SK-N-SH (cell line): ENCODE results near the gene CASP9. TPM values are rescaled to one million over a fixed set of nuclear protein-coding genes. Genes with fewer than 3 reads are reported as not detected.

Experiments used
- CTCF ChIA-PET: fragments of 300-600, 350-600 bp; formaldehyde crosslinking; extraction: SDS; loops from one replicate; lab custom pipeline; 2021; lab: Yijun Ruan, JAX
- POLR2A ChIA-PET: fragments of 350-600 bp; sonication (Branson Sonifier 250); formaldehyde crosslinking; extraction: SDS; loops from one replicate; lab custom pipeline; 2020; ENCODE audit warnings: antibody characterized with exemption, inconsistent platforms; lab: Yijun Ruan, JAX
- DNase-seq: peaks from one replicate; pipeline ENCODE4 v3.0.0; 2012
- H2AFZ ChIP-seq: fragments of 200-600 bp; sonication (generic); 2 replicates; pipeline ENCODE4 v1.8.1; 2016; ENCODE audit warnings: antibody characterized with exemption, mild to moderate bottlenecking, low read depth
- H3F3A ChIP-seq: fragments of 200-600 bp; sonication (generic); replicated peaks from 2 replicates; pipeline ENCODE3; 2016; ENCODE audit warnings: antibody characterized with exemption, mild to moderate bottlenecking; ENCODE audit not compliant: insufficient read depth
- H3K27ac ChIP-seq, 2 experiments: fragments of 200-500 bp in 1 of 2; fragments of 200-600 bp in 1 of 2; sonication (Bioruptor generic) in 1 of 2; sonication (generic), shearing (Covaris generic) in 1 of 2; 2 replicates each; pipeline versions ENCODE4 v1.5.1 to v1.6.1; 2014 to 2016; ENCODE audit warnings: low read depth in 2 of 2, inconsistent platforms in 1 of 2, low read length in 1 of 2, mild to moderate bottlenecking in 1 of 2, mixed read lengths in 1 of 2
- H3K27me3 ChIP-seq: fragments of 200-600 bp; sonication (generic), shearing (Covaris generic); 2 replicates; pipeline ENCODE4 v1.6.1; 2016; ENCODE audit warnings: mixed run types; ENCODE audit not compliant: insufficient read depth
- H3K36me3 ChIP-seq, 2 experiments: fragments of 200-500 bp in 1 of 2; fragments of 200-600 bp in 1 of 2; sonication (Bioruptor generic) in 1 of 2; sonication (generic) in 1 of 2; replicated peaks in 1 of 2; 2 replicates each; pipeline versions ENCODE3 to v1.5.1; 2014 to 2016; ENCODE audit warnings: low read length in 1 of 2, mild to moderate bottlenecking in 1 of 2; ENCODE audit not compliant: insufficient read depth in 2 of 2, control insufficient read depth in 1 of 2
- H3K4me1 ChIP-seq, 2 experiments: fragments of 200-500 bp in 1 of 2; fragments of 200-600 bp in 1 of 2; sonication (Bioruptor generic) in 1 of 2; sonication (generic), shearing (Covaris generic) in 1 of 2; 2 replicates each; pipeline versions ENCODE4 v1.5.1 to v1.6.1; 2014 to 2016; ENCODE audit warnings: low read depth in 1 of 2, low read length in 1 of 2, mixed run types in 1 of 2; ENCODE audit not compliant: insufficient read depth in 2 of 2, control insufficient read depth in 1 of 2
- H3K4me2 ChIP-seq: fragments of 200-600 bp; sonication (generic), shearing (Covaris generic); 2 replicates; pipeline ENCODE4 v1.6.1; 2017; ENCODE audit warnings: mixed run types
- H3K4me3 ChIP-seq, 2 experiments: fragments of 200-500 bp in 1 of 2; fragments of 200-600 bp in 1 of 2; sonication (Bioruptor generic) in 1 of 2; sonication (generic), shearing (Covaris generic) in 1 of 2; 2 replicates each; pipeline versions ENCODE4 v1.5.1 to v1.8.1; 2014 to 2016; ENCODE audit warnings: low read depth in 2 of 2, inconsistent platforms in 1 of 2, low read length in 1 of 2, mild to moderate bottlenecking in 1 of 2, mixed read lengths in 1 of 2, moderate library complexity in 1 of 2
- H3K79me2 ChIP-seq: fragments of 200-600 bp; sonication (generic); 2 replicates; pipeline ENCODE4 v1.8.1; 2017; ENCODE audit warnings: mild to moderate bottlenecking; ENCODE audit not compliant: insufficient read depth
- H3K9ac ChIP-seq: fragments of 200-600 bp; sonication (generic); 2 replicates; pipeline ENCODE4 v1.6.1; 2017; ENCODE audit warnings: mixed run types
- H3K9me2 ChIP-seq: fragments of 200-600 bp; sonication (generic); 2 replicates; pipeline ENCODE4 v1.6.1; 2017; ENCODE audit warnings: mixed run types
- H3K9me3 ChIP-seq: fragments of 200-600 bp; sonication (generic); 2 replicates; pipeline ENCODE4 v1.6.1; 2017; ENCODE audit warnings: mixed run types, mild to moderate bottlenecking, moderate library complexity
- H4K20me1 ChIP-seq: fragments of 200-600 bp; sonication (generic); 2 replicates; pipeline ENCODE4 v1.6.1; 2017; ENCODE audit warnings: mild to moderate bottlenecking, mixed run types; ENCODE audit not compliant: insufficient read depth
- FOSL2 ChIP-seq: IDR thresholded peaks from 2 replicates; pipeline ENCODE4 v1.4.0; 2012; ENCODE audit warnings: low read depth, mild to moderate bottlenecking, moderate library complexity, borderline replicate concordance
- FOXM1 ChIP-seq: IDR thresholded peaks from 2 replicates; pipeline ENCODE4 v1.4.0; 2012; ENCODE audit warnings: low read depth, mild to moderate bottlenecking
- IRF3 ChIP-seq: fragments of 150-350 bp; IDR thresholded peaks from 2 replicates; pipeline ENCODE4 v1.6.1; 2016; ENCODE audit warnings: mild to moderate bottlenecking, low read depth, low read length
- JUND ChIP-seq: IDR thresholded peaks from 2 replicates; pipeline ENCODE4 v1.4.0; 2012
- NRF1 ChIP-seq: IDR thresholded peaks from 2 replicates; pipeline ENCODE4 v1.6.1; 2012; ENCODE audit warnings: low read depth, mild to moderate bottlenecking, low read length
- PBX3 ChIP-seq: IDR thresholded peaks from 2 replicates; pipeline ENCODE4; 2012
- TCF12 ChIP-seq: IDR thresholded peaks from 2 replicates; pipeline ENCODE4 v1.4.0; 2012
- WGBS: methylation state at CpG from one replicate; pipeline ENCODE4 v1.1.6; 2017; ENCODE audit warnings: low lambda C conversion rate; 5-methylcytosine and 5-hydroxymethylcytosine counted together
- polyA plus RNA-seq, 3 experiments: library from polyadenylated mRNA; depleted of rRNA; stranded (reverse); fragments of >200 nt; gene quantifications; 2 replicates each; pipeline ENCODE4 v1.2.3, GENCODE V29; 2012

Gene CASP9
- polyA plus RNA-seq, 1 of the 3 experiments (the other 2 are of a cell fraction): 16.9 TPM

GRCh38 chr1:15546641-15547040 is 22.6 kb upstream of the CASP9 start:
- POLR2A ChIA-PET: no interaction called here
- no peaks in the 10 kb centered on the region; the same call in 1 of the 2 replicates for H3K79me2 ChIP-seq
- H3K4me3 ChIP-seq: no peak overlapping the region
- CTCF ChIA-PET: interaction anchor here (1.2 kb wide), 1 partner anchor 195 kb away, joined by 3 read pairs; no protein-coding TSS in a partner anchor
- peaks cover 44 to 75% of the 10 kb centered on the region in 2 experiments for H3K36me3 ChIP-seq
- H3K27me3 ChIP-seq: no peaks in the 10 kb centered on the region
- no peak overlapping the region for H3K27ac ChIP-seq
- H3K4me2 ChIP-seq: no peak overlapping the region
- 98% methylated on average over 2 of the region's 2 CpGs for WGBS
- H3K9me3 ChIP-seq: no peaks in the 10 kb centered on the region
- TF ChIP-seq IRF3: no peak
- H3K4me1 ChIP-seq: 0 out of 4 replicates have a peak, but pooled peaks cover 0 to 2% of the 10 kb centered on the region in 2 experiments
- no peaks in the 10 kb centered on the region for H3K9me2 ChIP-seq
- H3F3A ChIP-seq: peaks cover 16% of the 10 kb centered on the region
- DNase-seq: no peak
- no peak overlapping the region for H3K9ac ChIP-seq
- no peak overlapping the region for H2AFZ ChIP-seq
- no peaks in the 10 kb centered on the region for H4K20me1 ChIP-seq

DNA sequence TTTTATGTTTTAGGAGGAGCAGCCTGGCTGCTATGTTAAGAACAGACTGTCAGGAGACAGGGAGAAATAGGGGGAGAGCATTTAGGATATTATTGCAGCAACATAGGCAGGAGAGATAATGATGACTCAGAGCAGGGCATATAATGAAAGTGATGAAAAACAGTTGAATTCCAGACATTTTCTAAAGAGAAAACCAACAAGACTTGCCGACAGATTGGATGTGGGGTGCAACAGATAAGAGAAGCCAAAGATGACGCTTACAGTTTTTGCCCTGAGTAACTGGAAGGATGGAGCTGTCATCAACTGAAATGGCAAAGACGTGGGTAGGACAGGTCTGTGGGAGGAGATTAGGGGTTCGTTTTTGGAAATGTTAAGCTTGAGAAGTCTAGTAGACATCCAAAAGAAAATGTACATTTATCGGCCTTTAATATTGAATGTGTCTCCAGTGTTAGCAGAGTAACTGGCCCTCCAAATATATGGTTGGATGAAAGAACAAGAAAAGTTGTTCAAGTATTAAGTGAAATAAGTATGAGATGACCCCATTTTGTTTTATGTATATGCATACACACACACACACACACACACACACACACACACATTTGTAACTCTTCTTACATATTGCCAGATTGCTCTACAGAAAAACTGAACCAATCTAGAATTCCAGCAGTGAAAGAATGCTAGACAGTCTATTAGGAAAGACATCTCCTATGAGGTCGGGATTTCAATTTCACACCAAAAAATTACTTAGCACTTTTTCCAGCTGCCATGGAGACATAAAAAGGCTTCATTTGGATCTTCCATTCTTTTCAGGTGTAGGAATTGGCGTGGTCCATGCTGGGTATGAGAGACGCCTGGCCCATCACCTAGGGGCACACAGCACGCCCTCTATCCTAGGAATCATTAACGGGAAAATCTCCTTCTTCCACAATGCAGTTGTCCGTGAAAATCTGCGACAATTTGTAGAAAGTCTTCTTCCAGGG is 19.9 kb upstream of the CASP9 start:
- no peaks in the 10 kb centered on the region for H4K20me1 ChIP-seq
- peak overlapping the region; percentile 2 to 39 for H3K27ac ChIP-seq
- no peaks in the 10 kb centered on the region for H3K9me2 ChIP-seq
- peak overlapping the region; percentile 51; the same call in 1 of the 2 replicates for H3K4me2 ChIP-seq
- no peak overlapping the region for H3K9ac ChIP-seq
- H2AFZ ChIP-seq: no peak overlapping the region
- peaks cover 52 to 74% of the 10 kb centered on the region in 2 experiments for H3K36me3 ChIP-seq
- ChIA-PET POLR2A (no interaction called here), CTCF (no interaction called here)
- H3K4me3 ChIP-seq: no peak overlapping the region
- no peaks in the 10 kb centered on the region for H3K9me3 ChIP-seq
- peaks cover 16% of the 10 kb centered on the region for H3F3A ChIP-seq
- H3K79me2 ChIP-seq: peaks cover 4% of the 10 kb centered on the region; the same call in 1 of the 2 replicates
- 0 out of 4 replicates have a peak, but pooled peaks cover 0 to 2% of the 10 kb centered on the region in 2 experiments for H3K4me1 ChIP-seq
- 88% methylated on average over 12 of the region's 12 CpGs for WGBS
- no peak for DNase-seq
- peak; percentile 21; the same call in 1 of the 2 replicates for TF ChIP-seq PBX3
- TF ChIP-seq NRF1: no peak
- peak; percentile 40; the same call in 1 of the 2 replicates for TF ChIP-seq JUND
- TF ChIP-seq TCF12: peak; percentile 57
- peak; percentile 10; the same call in 1 of the 2 replicates for TF ChIP-seq FOSL2
- no peak for TF ChIP-seq FOXM1
- TF ChIP-seq, all 33 proteins: peak for 4
- no peaks in the 10 kb centered on the region for H3K27me3 ChIP-seq
